Measurements from ENCODE around the gene ZMIZ1.

Gene ZMIZ1

GRCh38 chr10:79356104-79356503, 287.3 kb downstream of the ZMIZ1 start:
- H3K9me3 Mint-ChIP-seq, result no peaks in the 10 kb centered on the region
- DNase-seq, result no peak
- no peaks in the 10 kb centered on the region for H3K27me3 Mint-ChIP-seq
- H3K4me1 Mint-ChIP-seq (ENCODE audit: low read depth), result peaks cover 44% of the 10 kb centered on the region
- H3K36me3 Mint-ChIP-seq (ENCODE audit: low read depth), result peaks cover 70% of the 10 kb centered on the region
- peak overlapping the region; percentile 64 for H3K27ac Mint-ChIP-seq
- no peak overlapping the region for H3K4me3 Mint-ChIP-seq

- Mint-ChIP-seq H3K36me3 (ENCODE audit: low read depth) (peaks cover 59% of the 10 kb centered on the region), H3K9me3 (no peaks in the 10 kb centered on the region), H3K4me3 (no peak overlapping the region), H3K4me1 (ENCODE audit: low read depth) (peaks cover 54% of the 10 kb centered on the region), H3K27ac (no peak overlapping the region), H3K27me3 (no peaks in the 10 kb centered on the region)
- DNase-seq, result no peak
Measured at GRCh38 chr10:79357180-79357579, 288.4 kb downstream of the ZMIZ1 start.

DNA sequence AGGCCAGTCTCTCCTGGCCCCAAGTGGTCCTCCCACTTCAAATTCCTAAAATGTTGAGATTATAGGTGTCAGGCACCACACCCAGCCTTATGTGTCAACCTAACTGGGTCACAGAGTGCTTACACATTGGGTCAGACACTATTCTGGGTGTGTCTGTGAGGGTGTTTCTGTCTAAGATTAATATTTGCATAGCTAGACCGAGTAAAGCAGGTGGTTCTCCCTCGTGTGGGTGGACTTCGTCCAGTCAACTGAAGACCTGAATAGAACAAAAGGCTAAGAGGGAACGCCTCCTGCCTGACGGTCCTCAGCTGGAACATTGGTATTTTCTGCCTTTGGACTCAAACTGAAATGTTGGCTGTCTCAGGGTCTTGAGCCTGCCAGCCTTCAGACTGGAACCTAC, 290.0 kb downstream of the ZMIZ1 start:
- no peaks in the 10 kb centered on the region for H3K27me3 Mint-ChIP-seq
- peaks cover 42% of the 10 kb centered on the region for H3K36me3 Mint-ChIP-seq (ENCODE audit: low read depth)
- H3K27ac Mint-ChIP-seq, result no peak overlapping the region
- H3K9me3 Mint-ChIP-seq, result no peaks in the 10 kb centered on the region
- no peak overlapping the region for H3K4me3 Mint-ChIP-seq
- DNase-seq, result no peak
- peaks cover 40% of the 10 kb centered on the region for H3K4me1 Mint-ChIP-seq (ENCODE audit: low read depth)

- Mint-ChIP-seq H3K9me3 (no peaks in the 10 kb centered on the region), H3K27me3 (no peaks in the 10 kb centered on the region), H3K4me3 (no peak overlapping the region), H3K4me1 (ENCODE audit: low read depth) (peaks cover 29% of the 10 kb centered on the region), H3K27ac (no peak overlapping the region), H3K36me3 (ENCODE audit: low read depth) (peaks cover 31% of the 10 kb centered on the region)
- no peak for DNase-seq
Measured at GRCh38 chr10:79359816-79360498, 291.2 kb downstream of the ZMIZ1 start.

DNA sequence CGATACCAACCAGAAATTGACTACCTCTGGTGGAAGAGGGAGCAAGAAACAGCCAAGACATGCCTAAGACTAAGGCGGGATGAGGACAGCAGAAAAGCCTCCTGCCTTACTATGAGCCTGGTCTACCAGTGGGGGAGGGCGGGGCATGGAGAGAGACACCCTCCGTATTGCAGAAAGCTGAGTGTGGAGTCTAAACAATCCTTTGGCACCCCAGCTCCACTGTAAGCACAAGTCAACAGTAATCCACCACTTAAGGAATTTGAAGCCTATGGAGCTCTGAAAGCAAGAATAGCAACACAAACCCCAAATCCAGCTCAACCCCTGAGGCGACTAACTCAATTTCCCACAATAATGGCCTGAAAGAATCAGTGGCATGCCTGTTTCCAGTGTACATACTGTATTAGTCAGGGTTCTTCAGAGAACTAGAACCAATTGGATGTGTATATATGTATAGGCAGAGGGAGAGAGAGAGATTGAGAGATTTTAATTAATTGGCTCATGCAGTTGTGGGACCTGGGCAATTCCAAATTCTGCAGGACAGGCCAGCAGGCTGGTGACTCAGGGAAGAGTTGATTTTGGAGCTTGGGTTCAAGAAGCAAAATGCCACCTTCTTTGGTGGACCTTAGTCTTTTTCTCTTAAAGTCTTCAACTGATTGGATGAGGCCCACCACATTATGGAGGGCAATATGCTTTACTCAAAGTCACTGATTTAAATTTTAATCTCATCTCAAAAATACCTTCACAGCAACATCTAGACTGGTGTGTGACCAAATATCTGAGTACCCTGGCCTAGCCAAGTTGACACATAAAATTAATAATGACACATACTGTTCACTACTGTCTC, 292.0 kb downstream of the ZMIZ1 start:
- no peaks in the 10 kb centered on the region for H3K9me3 Mint-ChIP-seq
- no peaks in the 10 kb centered on the region for H3K27me3 Mint-ChIP-seq
- DNase-seq, result no peak
- peaks cover 23% of the 10 kb centered on the region for H3K4me1 Mint-ChIP-seq (ENCODE audit: low read depth)
- no peak overlapping the region for H3K27ac Mint-ChIP-seq
- no peak overlapping the region for H3K4me3 Mint-ChIP-seq
- H3K36me3 Mint-ChIP-seq (ENCODE audit: low read depth), result peaks cover 23% of the 10 kb centered on the region

GRCh38 chr10:79361726-79362397, 293.1 kb downstream of the ZMIZ1 start:
- no peak for DNase-seq
- Mint-ChIP-seq H3K4me1 (ENCODE audit: low read depth) (peaks cover 18% of the 10 kb centered on the region), H3K27ac (no peak overlapping the region), H3K27me3 (no peaks in the 10 kb centered on the region), H3K36me3 (ENCODE audit: low read depth) (peaks cover 14% of the 10 kb centered on the region), H3K9me3 (no peaks in the 10 kb centered on the region), H3K4me3 (no peak overlapping the region)
